ENCODE measurements around the gene MRPL21.
"Not testable (repeated sequence)": the region's sequence is repeated elsewhere in the genome, so short reads cannot be mapped to it uniquely, and the experiment has no call there.

Gene MRPL21

DNA sequence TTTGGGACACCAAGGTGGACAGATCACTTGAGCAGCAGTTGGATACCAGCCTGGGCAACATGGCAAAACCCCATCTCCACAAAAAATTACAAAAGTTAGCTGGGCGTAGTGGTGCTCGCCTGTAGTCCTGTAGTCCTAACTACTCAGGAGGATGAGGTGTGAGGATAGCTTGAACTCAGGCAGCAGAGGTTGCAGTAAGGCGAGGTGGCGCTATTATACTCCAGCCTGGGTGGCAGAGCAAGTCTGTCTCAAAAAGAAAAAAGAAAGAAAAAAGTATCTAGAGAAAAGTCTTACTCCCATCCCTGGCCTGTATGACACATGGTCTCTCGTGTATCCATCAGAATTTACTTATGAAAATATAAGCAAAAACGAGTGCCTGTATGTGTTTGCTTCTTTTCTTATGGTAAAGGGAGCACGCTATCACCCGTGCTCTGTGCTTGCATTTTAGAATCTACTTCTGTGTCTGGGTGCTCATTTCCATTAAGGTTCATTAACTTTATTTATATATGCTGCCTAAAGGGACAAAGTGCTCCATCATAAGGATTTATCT is 46.5 kb downstream of the MRPL21 start:
- TF ChIP-seq TAF1 (IDR thresholded peaks at IDR 0.05; ENCODE audit: borderline replicate concordance, low read depth, low read length) (no peak), POLR2AphosphoS5 (IDR thresholded peaks at IDR 0.05; ENCODE audit: low read depth, low read length) (no peak), POLR2A (IDR thresholded peaks at IDR 0.05; ENCODE audit: low read depth, low read length) (no peak)
- no peak for DNase-seq (ENCODE audit: insufficient read length)
- FAIRE-seq, result no peak

DNA sequence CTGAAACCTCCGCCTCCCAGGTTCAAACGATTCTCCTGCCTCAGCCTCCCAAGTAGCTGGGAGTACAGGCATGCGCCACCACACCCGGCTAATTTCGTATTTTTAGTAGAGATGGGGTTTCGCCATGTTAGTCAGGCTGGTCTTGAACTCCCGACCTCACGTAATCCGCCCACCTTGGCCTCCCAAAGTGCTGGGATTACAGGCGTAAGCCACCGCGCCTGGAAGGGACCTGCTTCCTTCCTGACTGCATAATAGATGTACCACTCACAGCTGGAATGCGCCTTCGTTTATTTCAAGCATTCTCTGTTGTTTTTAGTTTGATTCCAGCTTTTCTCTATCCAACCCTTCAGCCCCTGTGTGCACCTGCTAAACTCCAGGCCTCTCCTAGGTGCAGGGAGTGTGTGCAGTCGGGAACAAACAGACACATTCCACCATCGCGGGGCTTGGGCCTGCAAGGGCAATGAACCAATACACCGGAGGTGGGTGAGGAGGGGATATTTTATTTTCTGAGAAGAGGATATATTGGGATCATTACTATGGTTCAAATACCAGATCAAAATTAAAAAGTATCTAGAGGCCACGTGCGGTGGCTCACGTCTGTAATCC is 47.1 kb downstream of the MRPL21 start:
- FAIRE-seq; DNase-seq (ENCODE audit: insufficient read length): not testable (repeated sequence)

- DNase-seq (ENCODE audit: insufficient read length) (peak; percentile 44), FAIRE-seq (no peak)
- TF ChIP-seq POLR2A (IDR thresholded peaks at IDR 0.05; ENCODE audit: low read depth, low read length), result no peak
- TF ChIP-seq POLR2AphosphoS5 (IDR thresholded peaks at IDR 0.05; ENCODE audit: low read depth, low read length), result no peak
- TF ChIP-seq TAF1 (IDR thresholded peaks at IDR 0.05; ENCODE audit: borderline replicate concordance, low read depth, low read length), result no peak
Observed at GRCh38 chr11:68855205-68855981, 48.2 kb downstream of the MRPL21 start.

- TF ChIP-seq POLR2AphosphoS5 (IDR thresholded peaks at IDR 0.05; ENCODE audit: low read depth, low read length) (no peak), POLR2A (IDR thresholded peaks at IDR 0.05; ENCODE audit: low read depth, low read length) (no peak), TAF1 (IDR thresholded peaks at IDR 0.05; ENCODE audit: borderline replicate concordance, low read depth, low read length) (no peak)
- no peak for DNase-seq (ENCODE audit: insufficient read length)
- no peak for FAIRE-seq
Observed at GRCh38 chr11:68854273-68854958, 49.2 kb downstream of the MRPL21 start.

DNA sequence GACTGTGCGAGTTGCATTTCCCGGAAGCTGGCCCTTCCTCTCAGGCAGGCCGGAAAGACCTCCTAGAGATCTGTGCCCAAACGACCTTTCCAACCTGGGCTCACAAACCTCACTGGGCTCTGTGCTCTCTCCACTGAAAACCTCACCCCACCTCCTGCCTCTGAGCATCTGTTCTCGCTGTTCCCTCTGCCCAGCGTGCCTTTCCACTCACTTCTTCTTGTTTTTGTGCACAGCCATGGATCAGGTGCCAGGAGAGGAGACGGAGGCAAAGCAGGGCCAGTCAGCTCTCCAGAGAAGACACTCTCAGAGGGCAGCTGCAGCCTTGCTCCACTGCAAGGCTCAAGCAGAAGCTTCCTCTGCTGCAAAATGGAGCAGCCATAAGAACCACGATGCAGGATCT is 51.0 kb downstream of the MRPL21 start:
- TF ChIP-seq POLR2A (IDR thresholded peaks at IDR 0.05; ENCODE audit: low read depth, low read length) (no peak), TAF1 (IDR thresholded peaks at IDR 0.05; ENCODE audit: borderline replicate concordance, low read depth, low read length) (no peak), POLR2AphosphoS5 (IDR thresholded peaks at IDR 0.05; ENCODE audit: low read depth, low read length) (no peak)
- no peak for DNase-seq (ENCODE audit: insufficient read length)
- FAIRE-seq, result no peak

- DNase-seq (ENCODE audit: insufficient read length) (no peak), FAIRE-seq (no peak)
- TF ChIP-seq POLR2A (IDR thresholded peaks at IDR 0.05; ENCODE audit: low read depth, low read length), result no peak
- TF ChIP-seq POLR2AphosphoS5 (IDR thresholded peaks at IDR 0.05; ENCODE audit: low read depth, low read length), result no peak
- TF ChIP-seq TAF1 (IDR thresholded peaks at IDR 0.05; ENCODE audit: borderline replicate concordance, low read depth, low read length), result no peak
Observed at GRCh38 chr11:68848429-68848828, 55.2 kb downstream of the MRPL21 start.

GRCh38 chr11:68847395-68847794 is 56.2 kb downstream of the MRPL21 start:
- no peak for DNase-seq (ENCODE audit: insufficient read length)
- no peak for FAIRE-seq
- TF ChIP-seq TAF1 (IDR thresholded peaks at IDR 0.05; ENCODE audit: borderline replicate concordance, low read depth, low read length) (no peak), POLR2AphosphoS5 (IDR thresholded peaks at IDR 0.05; ENCODE audit: low read depth, low read length) (no peak), POLR2A (IDR thresholded peaks at IDR 0.05; ENCODE audit: low read depth, low read length) (no peak)

- DNase-seq (ENCODE audit: insufficient read length) (no peak), FAIRE-seq (no peak)
- TF ChIP-seq POLR2A (IDR thresholded peaks at IDR 0.05; ENCODE audit: low read depth, low read length), result no peak
Observed at GRCh38 chr11:68845351-68846002, 58.2 kb downstream of the MRPL21 start.

DNA sequence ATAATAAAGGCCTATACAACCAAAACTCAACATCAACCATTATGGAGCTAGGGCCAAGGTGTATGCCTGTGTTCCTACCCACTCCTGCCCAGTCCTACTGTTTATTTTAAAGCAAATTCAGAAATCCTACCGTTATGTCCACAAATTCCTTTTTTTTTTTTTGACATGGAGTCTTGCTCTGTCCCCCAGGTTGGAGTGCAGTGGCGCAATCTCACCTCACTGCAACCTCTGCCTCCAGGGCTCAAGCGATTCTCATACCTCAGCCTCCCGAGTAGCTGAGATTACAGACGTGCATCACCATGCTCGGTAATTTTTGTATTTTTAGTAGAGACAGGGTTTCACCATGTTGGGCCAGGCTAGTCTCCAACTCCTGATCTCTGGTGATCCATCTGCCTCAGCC is 58.8 kb downstream of the MRPL21 start:
- DNase-seq (ENCODE audit: insufficient read length), result no peak
- TF ChIP-seq POLR2AphosphoS5 (IDR thresholded peaks at IDR 0.05; ENCODE audit: low read depth, low read length), result no peak
- TF ChIP-seq TAF1 (IDR thresholded peaks at IDR 0.05; ENCODE audit: borderline replicate concordance, low read depth, low read length), result no peak
- FAIRE-seq, result no peak

DNA sequence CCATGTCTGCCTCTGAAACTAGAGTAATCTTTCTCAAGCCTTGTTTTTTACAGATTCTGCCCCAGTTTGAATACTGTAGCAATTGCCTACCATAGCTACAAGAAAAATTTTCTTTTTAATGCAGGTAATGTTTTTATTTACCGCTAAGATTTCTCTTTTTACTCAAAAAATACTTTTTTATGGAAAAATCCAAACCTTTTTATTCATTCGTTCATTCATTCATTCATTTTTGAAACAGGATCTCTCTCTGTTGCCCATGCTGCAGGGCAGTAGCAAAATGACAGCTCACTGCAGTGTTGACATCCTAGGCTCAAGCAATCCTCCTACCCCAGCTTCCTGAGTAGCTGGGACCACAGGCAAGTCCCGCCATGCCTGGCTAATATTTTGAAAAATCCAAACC is 59.3 kb downstream of the MRPL21 start:
- FAIRE-seq (no peak), DNase-seq (ENCODE audit: insufficient read length) (no peak)
- TF ChIP-seq POLR2AphosphoS5 (IDR thresholded peaks at IDR 0.05; ENCODE audit: low read depth, low read length) (no peak), POLR2A (IDR thresholded peaks at IDR 0.05; ENCODE audit: low read depth, low read length) (no peak), TAF1 (IDR thresholded peaks at IDR 0.05; ENCODE audit: borderline replicate concordance, low read depth, low read length) (no peak)

GRCh38 chr11:68843703-68844312 is 59.8 kb downstream of the MRPL21 start:
- FAIRE-seq (peak; percentile 90), DNase-seq (ENCODE audit: insufficient read length) (peak; percentile 71)
- TF ChIP-seq TAF1 (IDR thresholded peaks at IDR 0.05; ENCODE audit: borderline replicate concordance, low read depth, low read length) (no peak), POLR2A (IDR thresholded peaks at IDR 0.05; ENCODE audit: low read depth, low read length) (no peak), POLR2AphosphoS5 (IDR thresholded peaks at IDR 0.05; ENCODE audit: low read depth, low read length) (no peak)

All from GM12892 (cell line).